B cell (primary cell): Measurements from ENCODE around the gene CPNE2.

ENCODE experiments used
- CTCF ChIP-seq: fragments of 200-600 bp; IDR thresholded peaks from one replicate; pipeline ENCODE4 v1.8.0; 2022; ENCODE audit warnings: antibody characterized with exemption, mild to moderate bottlenecking
- EZH2 ChIP-seq: IDR thresholded peaks from 2 replicates; pipeline ENCODE4 v1.6.1; 2012; ENCODE audit warnings: borderline replicate concordance, low read depth, mild to moderate bottlenecking, moderate library complexity, low read length; ENCODE audit not compliant: insufficient read depth, poor library complexity, severe bottlenecking

GRCh38 chr16:57192720-57193486 lies 100.5 kb downstream of the CPNE2 start:
- no peak for TF ChIP-seq CTCF
- no peak for TF ChIP-seq EZH2
